ENCODE data around the gene RPS21.

Gene RPS21

DNA sequence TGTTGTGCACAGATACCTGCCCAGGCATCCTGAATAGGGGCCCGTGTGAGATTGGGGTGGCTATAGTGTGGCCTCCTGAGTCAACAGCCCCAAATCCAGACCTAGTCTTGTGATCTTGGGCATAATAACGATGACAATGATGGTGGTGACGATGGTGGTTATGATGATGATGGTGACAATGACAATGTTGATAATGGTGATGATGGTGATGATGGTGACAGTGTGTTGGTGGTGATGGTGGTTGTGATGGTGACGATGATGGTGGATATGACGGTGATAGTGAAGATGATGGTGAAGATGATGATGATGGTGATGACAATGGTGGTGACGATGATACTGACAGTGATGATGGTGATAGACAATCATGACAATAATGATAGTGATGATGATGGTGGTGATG, 5.1 kb upstream of the RPS21 start:
- DNase-seq = no peak

- peak; percentile 40 for DNase-seq
Measured at GRCh38 chr20:62382306-62383198, 4.4 kb upstream of the RPS21 start.

DNA sequence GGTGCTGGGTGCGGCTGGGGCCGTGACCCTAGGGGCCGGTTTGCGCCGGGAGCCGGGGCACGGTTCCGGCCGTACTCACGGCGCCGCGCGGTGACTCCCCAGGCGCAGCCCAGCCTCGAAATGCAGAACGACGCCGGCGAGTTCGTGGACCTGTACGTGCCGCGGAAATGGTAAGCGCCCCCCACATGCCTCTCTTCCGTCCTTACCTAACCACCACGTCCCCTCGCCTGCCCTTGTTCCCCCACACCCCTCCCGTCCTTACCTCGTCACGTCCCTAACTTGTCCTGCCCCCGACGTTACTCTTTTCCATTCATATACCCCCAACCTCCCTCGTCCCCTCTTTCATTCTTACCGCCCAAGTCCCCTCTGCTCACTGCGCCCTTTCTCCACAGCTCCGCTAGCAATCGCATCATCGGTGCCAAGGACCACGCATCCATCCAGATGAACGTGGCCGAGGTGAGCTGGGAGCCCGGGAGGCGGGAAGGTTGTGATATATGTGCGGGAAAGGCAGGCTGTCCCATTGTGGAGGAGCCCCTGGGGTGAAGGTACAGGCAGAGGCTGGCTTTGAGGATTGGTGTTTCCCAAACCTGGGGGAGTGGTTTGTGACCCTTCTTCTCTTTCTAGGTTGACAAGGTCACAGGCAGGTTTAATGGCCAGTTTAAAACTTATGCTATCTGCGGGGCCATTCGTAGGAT, 463 bp downstream of the RPS21 start:
- DNase-seq = no peak

DNA sequence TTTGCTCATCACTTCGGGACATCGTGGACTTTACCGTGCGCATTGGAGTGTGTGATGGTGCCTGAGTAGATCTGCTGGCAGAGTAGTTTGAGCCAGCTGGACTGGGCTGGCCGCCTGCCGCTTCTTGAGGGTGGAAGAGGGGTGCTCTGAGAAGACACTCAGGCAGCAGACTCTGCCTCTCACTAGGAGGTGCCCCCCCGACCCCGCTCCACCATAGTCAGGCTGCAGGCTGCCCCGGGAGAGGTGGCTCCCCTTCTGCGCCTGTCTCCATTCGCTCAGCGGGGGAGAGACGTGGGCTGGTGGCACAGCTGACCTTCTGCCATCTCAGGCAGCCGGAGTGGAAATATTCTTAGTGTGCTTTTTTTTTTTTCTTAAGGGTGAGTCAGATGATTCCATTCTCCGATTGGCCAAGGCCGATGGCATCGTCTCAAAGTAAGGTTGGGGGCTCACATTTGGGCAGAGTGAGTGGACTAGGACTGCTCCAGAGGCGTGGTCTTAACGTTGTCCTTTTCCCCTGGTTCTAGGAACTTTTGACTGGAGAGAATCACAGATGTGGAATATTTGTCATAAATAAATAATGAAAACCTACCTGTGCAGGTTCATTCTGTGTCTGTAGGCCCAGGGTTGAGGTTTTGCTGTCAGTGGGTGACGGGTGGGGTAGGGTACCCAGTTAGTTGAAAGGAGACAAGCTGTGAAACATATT, 1.2 kb downstream of the RPS21 start:
- DNase-seq = no peak

DNA sequence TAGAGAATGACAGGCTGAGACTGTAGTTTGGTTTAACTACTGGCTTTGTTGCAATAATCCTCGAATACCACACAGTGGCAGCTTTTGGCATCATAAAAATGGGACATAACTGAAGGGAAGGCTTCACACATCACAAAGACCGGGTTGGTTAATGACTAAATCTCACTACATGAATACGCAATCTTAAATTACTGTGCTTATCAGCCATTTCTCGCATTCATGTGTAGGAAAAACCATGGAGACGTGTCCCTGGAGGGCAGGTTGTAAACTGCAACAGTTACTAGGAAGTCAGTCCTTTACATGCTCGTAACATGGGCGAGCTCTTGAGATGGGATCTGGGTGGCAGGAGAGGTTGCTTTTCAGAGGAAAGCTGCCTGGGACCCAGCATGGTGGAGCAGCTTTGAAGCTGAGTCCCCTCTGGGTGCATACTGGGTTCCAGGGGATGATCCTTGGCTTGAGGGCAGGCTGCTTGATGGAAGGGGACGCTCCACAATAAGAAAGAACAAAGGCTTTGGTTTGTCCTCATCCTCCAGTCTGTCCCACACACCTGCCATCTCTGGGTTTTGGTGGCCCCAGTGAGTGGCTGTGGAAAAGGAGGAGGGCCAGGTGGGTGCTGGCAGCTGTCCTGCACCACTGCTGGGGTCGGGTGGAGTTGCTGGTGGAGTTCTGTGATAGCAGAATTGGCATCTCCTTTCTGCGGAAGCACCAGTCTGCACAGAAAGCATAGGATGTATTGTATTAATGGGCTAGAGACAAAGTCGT, 2.1 kb downstream of the RPS21 start:
- no peak for DNase-seq

DNA sequence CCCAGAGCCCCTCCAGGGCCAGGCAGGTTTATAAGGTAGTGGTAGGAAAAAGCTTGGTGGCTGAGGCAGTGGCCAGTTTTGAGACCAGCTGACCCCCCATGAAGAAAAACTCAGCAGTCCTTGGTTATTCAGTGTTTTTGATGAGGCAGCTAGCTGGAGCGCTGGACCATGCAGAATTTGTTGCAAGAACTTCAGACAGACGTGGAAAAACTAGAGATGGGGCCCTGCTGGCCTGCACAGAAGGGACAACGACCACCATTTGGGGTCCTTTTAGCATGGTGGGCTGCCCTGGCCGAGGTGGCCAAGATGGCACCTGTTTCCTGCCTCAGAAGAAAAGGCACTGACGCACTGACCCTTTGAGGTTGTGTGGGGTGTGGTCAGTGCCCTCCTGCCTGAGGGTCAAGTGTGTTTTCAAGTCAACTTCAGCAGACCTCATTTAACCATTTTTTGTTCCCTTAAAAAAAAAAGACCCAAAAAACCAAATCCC, 2.7 kb downstream of the RPS21 start:
- no peak for DNase-seq

- no peak for DNase-seq
Measured at GRCh38 chr20:62390317-62391164, 3.6 kb downstream of the RPS21 start.

DNA sequence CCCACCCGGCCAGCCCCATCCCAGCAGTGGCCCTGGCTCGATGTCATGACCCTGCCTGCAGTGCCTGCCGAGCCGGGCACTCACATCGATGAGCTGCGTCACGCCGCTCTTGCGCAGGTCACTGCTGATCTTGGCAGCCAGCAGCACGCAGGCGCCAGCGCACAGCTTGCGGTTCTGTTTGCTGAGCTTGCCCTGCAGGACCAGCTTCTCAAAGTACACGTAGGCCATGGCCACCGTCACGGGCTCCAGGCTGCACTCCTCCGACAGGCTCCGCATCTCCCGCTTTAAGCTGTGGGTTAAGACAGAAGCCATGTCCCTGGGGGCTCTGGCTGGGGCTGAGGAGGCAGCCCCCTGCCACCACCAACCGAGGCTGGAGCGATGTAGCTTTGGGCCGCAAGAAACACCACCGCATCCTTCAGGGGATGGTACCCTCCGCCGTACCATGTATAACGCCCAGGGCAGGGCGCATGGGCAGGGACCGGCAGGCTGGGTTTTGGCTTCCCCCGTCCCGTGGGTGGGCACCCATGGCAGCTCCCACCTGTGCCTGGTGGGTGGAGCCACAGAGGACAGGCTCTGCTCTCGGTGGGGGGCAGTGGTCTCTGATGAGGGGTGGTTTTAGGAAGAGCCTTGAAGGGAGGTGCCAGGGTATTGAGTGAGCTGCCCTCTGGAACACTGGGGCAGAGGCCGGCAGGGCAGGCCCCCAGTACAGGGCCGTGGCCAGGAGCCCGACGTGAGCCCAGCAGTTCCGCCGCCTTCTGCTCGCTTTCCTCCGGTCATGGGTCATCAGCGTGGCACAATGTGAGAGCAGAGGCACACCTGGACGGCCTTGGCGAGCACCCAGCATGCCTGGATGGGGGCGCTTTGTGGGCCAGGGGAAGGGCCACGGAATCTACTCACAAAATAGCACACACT, 4.5 kb downstream of the RPS21 start:
- no peak for DNase-seq

GRCh38 chr20:62392077-62392418, 5.1 kb downstream of the RPS21 start:
- no peak for DNase-seq

DNA sequence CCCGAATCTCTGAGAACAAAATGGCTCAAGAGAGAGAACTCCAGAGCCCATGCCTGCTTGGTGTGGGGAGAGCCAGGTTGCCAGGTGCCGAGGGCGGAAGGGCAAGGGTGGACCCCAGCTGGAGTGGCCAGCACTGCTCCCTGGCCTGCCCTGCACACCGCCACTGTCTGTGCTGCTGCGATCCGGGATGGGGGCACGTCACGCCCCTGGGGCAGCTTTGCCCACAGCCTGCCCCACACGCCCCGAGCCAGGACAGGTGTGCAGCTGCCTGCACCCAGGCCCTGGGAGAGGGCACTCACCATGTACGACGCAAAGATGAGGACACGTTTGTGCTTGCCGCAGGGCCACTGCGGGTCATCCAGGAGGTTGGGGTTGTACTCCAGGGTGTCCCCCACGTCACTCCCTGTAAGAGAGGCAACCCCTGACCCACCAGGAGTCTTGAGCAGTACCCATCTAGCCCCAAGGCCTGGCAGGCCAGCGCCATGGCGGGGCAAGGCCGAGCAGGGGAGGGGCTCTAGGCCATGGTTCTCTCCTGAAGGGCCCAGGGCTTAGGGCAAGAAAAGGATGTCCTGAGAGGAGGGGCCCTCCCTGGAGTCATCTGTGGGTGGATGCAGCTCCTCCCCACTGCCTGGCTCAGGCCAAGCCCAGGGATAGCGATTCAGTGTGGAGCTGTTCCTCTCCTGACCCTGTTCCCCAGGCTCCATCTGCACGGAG, 5.9 kb downstream of the RPS21 start:
- DNase-seq = no peak

GRCh38 chr20:62393335-62393665, 6.4 kb downstream of the RPS21 start:
- no peak for DNase-seq

DNA sequence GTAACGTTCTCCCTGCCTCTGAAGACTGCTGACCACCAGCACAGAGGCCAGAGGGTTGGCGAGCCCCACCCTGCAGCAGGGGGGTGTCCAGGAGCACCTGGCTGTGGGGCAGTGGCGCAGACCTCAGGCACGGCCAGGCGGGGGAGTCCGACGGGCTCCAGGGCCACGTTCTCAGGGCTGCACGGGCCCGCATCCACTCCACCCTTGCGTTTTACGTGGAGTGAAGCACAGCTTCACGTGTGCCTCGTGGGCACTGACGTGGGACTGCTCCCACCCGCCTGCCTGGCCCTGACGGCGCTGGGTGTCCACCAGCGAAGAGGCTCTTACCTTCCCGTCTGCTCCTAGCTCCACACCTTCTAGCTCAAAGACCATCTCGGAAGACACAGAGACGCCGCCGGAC, 6.9 kb downstream of the RPS21 start:
- no peak for DNase-seq

DNA sequence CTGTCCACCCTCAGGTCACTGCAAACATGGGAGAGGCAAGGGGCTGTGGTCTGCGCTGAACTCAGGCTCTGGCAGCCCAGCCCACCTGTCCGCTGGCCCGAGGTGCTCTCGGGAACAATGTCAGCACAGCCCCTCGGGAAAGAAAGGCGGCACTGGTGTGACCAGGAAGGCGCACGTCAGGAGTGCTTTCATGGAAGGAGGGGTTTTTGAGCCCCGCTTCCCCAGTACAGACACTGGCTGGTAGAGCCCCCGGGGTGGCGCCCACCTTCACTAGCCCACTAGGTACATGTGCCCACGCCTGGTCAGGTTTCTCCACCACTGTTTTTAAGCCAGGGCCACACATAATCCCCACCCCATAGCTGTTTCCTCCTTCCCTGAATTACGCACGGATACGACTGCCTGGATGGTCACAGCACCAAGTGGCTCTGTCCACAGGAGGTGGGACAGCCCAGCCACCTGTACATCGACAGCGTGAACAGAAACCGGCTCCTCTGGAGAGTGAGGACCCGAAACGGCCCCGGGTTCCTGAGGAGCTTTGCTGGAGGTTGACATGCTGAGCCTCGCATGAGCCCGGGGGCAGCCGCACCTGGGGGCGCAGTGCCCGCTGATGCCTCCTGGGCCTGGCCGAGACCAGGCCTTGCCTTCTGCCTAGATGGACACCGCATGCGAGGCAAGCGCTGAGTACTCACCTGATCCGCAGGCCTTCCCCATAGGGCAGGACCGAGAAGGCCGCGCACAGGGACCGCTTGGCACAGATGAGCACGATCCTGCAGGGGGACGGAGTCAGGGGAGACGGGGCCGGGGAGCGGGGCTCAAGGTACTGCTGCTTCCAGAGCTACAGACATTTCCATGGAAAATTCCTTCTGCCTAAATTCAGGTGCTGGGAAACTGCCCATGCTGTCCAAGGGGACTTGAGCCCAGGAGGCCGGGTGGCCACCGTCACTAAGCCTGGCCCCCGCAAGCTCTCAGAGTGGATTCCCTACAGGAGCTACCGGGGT, 7.6 kb downstream of the RPS21 start:
- DNase-seq = no peak

- no peak for DNase-seq
Measured at GRCh38 chr20:62395311-62396242, 8.7 kb downstream of the RPS21 start.

- no peak for DNase-seq
Measured at GRCh38 chr20:62396367-62397239, 9.7 kb downstream of the RPS21 start.

GRCh38 chr20:62398120-62398821, 11.4 kb downstream of the RPS21 start:
- DNase-seq = no peak
